SK-N-SH (cell line): ENCODE data around the gene UBR3. TPM values are rescaled to one million over a fixed set of nuclear protein-coding genes. Genes with fewer than 3 reads are reported as not detected.
"Not testable (repeated sequence)": the region's sequence is repeated elsewhere in the genome, so short reads cannot be mapped to it uniquely, and the experiment has no call there.

Experiments used
- CTCF ChIA-PET: fragments of 300-600, 350-600 bp; formaldehyde crosslinking; extraction: SDS; loops from one replicate; lab custom pipeline; 2021; lab: Yijun Ruan, JAX
- POLR2A ChIA-PET: fragments of 350-600 bp; sonication (Branson Sonifier 250); formaldehyde crosslinking; extraction: SDS; loops from one replicate; lab custom pipeline; 2020; ENCODE audit warnings: antibody characterized with exemption, inconsistent platforms; lab: Yijun Ruan, JAX
- DNase-seq: peaks from one replicate; pipeline ENCODE4 v3.0.0; 2012
- H2AFZ ChIP-seq: fragments of 200-600 bp; sonication (generic); 2 replicates; pipeline ENCODE4 v1.8.1; 2016; ENCODE audit warnings: antibody characterized with exemption, mild to moderate bottlenecking, low read depth
- H3F3A ChIP-seq: fragments of 200-600 bp; sonication (generic); replicated peaks from 2 replicates; pipeline ENCODE3; 2016; ENCODE audit warnings: antibody characterized with exemption, mild to moderate bottlenecking; ENCODE audit not compliant: insufficient read depth
- H3K27ac ChIP-seq, 2 experiments: fragments of 200-500 bp in 1 of 2; fragments of 200-600 bp in 1 of 2; sonication (Bioruptor generic) in 1 of 2; sonication (generic), shearing (Covaris generic) in 1 of 2; 2 replicates each; pipeline versions ENCODE4 v1.5.1 to v1.6.1; 2014 to 2016; ENCODE audit warnings: low read depth in 2 of 2, inconsistent platforms in 1 of 2, low read length in 1 of 2, mild to moderate bottlenecking in 1 of 2, mixed read lengths in 1 of 2
- H3K27me3 ChIP-seq: fragments of 200-600 bp; sonication (generic), shearing (Covaris generic); 2 replicates; pipeline ENCODE4 v1.6.1; 2016; ENCODE audit warnings: mixed run types; ENCODE audit not compliant: insufficient read depth
- H3K36me3 ChIP-seq, 2 experiments: fragments of 200-500 bp in 1 of 2; fragments of 200-600 bp in 1 of 2; sonication (Bioruptor generic) in 1 of 2; sonication (generic) in 1 of 2; replicated peaks in 1 of 2; 2 replicates each; pipeline versions ENCODE3 to v1.5.1; 2014 to 2016; ENCODE audit warnings: low read length in 1 of 2, mild to moderate bottlenecking in 1 of 2; ENCODE audit not compliant: insufficient read depth in 2 of 2, control insufficient read depth in 1 of 2
- H3K4me1 ChIP-seq, 2 experiments: fragments of 200-500 bp in 1 of 2; fragments of 200-600 bp in 1 of 2; sonication (Bioruptor generic) in 1 of 2; sonication (generic), shearing (Covaris generic) in 1 of 2; 2 replicates each; pipeline versions ENCODE4 v1.5.1 to v1.6.1; 2014 to 2016; ENCODE audit warnings: low read depth in 1 of 2, low read length in 1 of 2, mixed run types in 1 of 2; ENCODE audit not compliant: insufficient read depth in 2 of 2, control insufficient read depth in 1 of 2
- H3K4me2 ChIP-seq: fragments of 200-600 bp; sonication (generic), shearing (Covaris generic); 2 replicates; pipeline ENCODE4 v1.6.1; 2017; ENCODE audit warnings: mixed run types
- H3K4me3 ChIP-seq, 2 experiments: fragments of 200-500 bp in 1 of 2; fragments of 200-600 bp in 1 of 2; sonication (Bioruptor generic) in 1 of 2; sonication (generic), shearing (Covaris generic) in 1 of 2; 2 replicates each; pipeline versions ENCODE4 v1.5.1 to v1.8.1; 2014 to 2016; ENCODE audit warnings: low read depth in 2 of 2, inconsistent platforms in 1 of 2, low read length in 1 of 2, mild to moderate bottlenecking in 1 of 2, mixed read lengths in 1 of 2, moderate library complexity in 1 of 2
- H3K79me2 ChIP-seq: fragments of 200-600 bp; sonication (generic); 2 replicates; pipeline ENCODE4 v1.8.1; 2017; ENCODE audit warnings: mild to moderate bottlenecking; ENCODE audit not compliant: insufficient read depth
- H3K9ac ChIP-seq: fragments of 200-600 bp; sonication (generic); 2 replicates; pipeline ENCODE4 v1.6.1; 2017; ENCODE audit warnings: mixed run types
- H3K9me2 ChIP-seq: fragments of 200-600 bp; sonication (generic); 2 replicates; pipeline ENCODE4 v1.6.1; 2017; ENCODE audit warnings: mixed run types
- H3K9me3 ChIP-seq: fragments of 200-600 bp; sonication (generic); 2 replicates; pipeline ENCODE4 v1.6.1; 2017; ENCODE audit warnings: mixed run types, mild to moderate bottlenecking, moderate library complexity
- H4K20me1 ChIP-seq: fragments of 200-600 bp; sonication (generic); 2 replicates; pipeline ENCODE4 v1.6.1; 2017; ENCODE audit warnings: mild to moderate bottlenecking, mixed run types; ENCODE audit not compliant: insufficient read depth
- CHD2 ChIP-seq: fragments of 150-350 bp; IDR thresholded peaks from 2 replicates; pipeline ENCODE4 v1.6.1; 2018; ENCODE audit warnings: low read length; ENCODE audit not compliant: partially characterized antibody
- FOXM1 ChIP-seq: IDR thresholded peaks from 2 replicates; pipeline ENCODE4 v1.4.0; 2012; ENCODE audit warnings: low read depth, mild to moderate bottlenecking
- NFIC ChIP-seq: IDR thresholded peaks from 2 replicates; pipeline ENCODE4 v1.4.0; 2012; ENCODE audit warnings: borderline replicate concordance
- NRF1 ChIP-seq: IDR thresholded peaks from 2 replicates; pipeline ENCODE4 v1.6.1; 2012; ENCODE audit warnings: low read depth, mild to moderate bottlenecking, low read length
- POLR2AphosphoS5 ChIP-seq: IDR thresholded peaks from 2 replicates; pipeline ENCODE4 v1.6.1; 2012; ENCODE audit warnings: low read depth, low read length
- RCOR1 ChIP-seq: fragments of 150-350 bp; IDR thresholded peaks from 2 replicates; pipeline ENCODE4 v1.6.1; 2017; ENCODE audit warnings: antibody characterized with exemption, low read length
- RXRA ChIP-seq: IDR thresholded peaks from 2 replicates; pipeline ENCODE4 v1.4.0; 2012; ENCODE audit warnings: low read depth, mild to moderate bottlenecking, borderline replicate concordance
- SIN3A ChIP-seq: IDR thresholded peaks from 2 replicates; pipeline ENCODE4 v1.6.1; 2012; ENCODE audit warnings: low read depth, mild to moderate bottlenecking, low read length, moderate library complexity, borderline replicate concordance
- SMC3 ChIP-seq: IDR thresholded peaks from 2 replicates; pipeline ENCODE4 v1.6.1; 2012; ENCODE audit warnings: low read depth, low read length, improper control_type of control experiment
- TCF12 ChIP-seq: IDR thresholded peaks from 2 replicates; pipeline ENCODE4 v1.4.0; 2012
- TEAD4 ChIP-seq: IDR thresholded peaks from 2 replicates; pipeline ENCODE4 v1.4.0; 2012; ENCODE audit warnings: mild to moderate bottlenecking, borderline replicate concordance; ENCODE audit not compliant: insufficient read depth
- WGBS: methylation state at CpG from one replicate; pipeline ENCODE4 v1.1.6; 2017; ENCODE audit warnings: low lambda C conversion rate; 5-methylcytosine and 5-hydroxymethylcytosine counted together
- polyA plus RNA-seq, 3 experiments: library from polyadenylated mRNA; depleted of rRNA; stranded (reverse); fragments of >200 nt; gene quantifications; 2 replicates each; pipeline ENCODE4 v1.2.3, GENCODE V29; 2012
- TF ChIP-seq, protein P1 (sequence below): fragments of 150-350 bp; IDR thresholded peaks from 2 replicates; pipeline ENCODE4 v1.6.1; 2016; ENCODE audit warnings: mild to moderate bottlenecking, low read depth, low read length
- TF ChIP-seq, protein P2 (sequence below): IDR thresholded peaks from 2 replicates; pipeline ENCODE4; 2012
- TF ChIP-seq, protein P3 (sequence below): IDR thresholded peaks from 2 replicates; pipeline ENCODE4 v1.6.1; 2012; ENCODE audit warnings: mild to moderate bottlenecking, low read depth, low read length, moderate library complexity

UBR3 gene
- polyA plus RNA-seq, 1 of the 3 experiments (the other 2 are of a cell fraction): 5.2 TPM

DNA sequence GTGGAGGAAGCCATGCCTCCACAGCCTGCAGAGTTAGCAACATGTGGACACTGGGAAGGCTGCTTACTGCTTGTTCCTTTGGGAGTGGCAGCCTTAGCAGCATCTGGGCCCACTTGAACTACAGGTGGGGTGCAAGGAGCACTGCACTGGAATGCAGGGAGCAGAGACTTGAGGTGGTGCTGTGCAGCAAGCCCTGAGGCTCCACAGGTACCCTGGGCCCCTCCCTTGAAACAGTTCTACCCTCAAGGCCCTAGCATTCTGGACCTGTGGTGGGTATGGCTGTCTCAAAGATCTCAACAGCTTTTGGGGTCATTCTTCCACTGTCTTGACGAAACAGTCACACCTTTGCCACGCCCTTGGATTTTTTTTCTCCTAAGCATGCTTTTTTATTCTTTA is 13.5 kb downstream of the UBR3 start:
- H3K9ac ChIP-seq: no peak overlapping the region
- TF ChIP-seq, protein P1, sequence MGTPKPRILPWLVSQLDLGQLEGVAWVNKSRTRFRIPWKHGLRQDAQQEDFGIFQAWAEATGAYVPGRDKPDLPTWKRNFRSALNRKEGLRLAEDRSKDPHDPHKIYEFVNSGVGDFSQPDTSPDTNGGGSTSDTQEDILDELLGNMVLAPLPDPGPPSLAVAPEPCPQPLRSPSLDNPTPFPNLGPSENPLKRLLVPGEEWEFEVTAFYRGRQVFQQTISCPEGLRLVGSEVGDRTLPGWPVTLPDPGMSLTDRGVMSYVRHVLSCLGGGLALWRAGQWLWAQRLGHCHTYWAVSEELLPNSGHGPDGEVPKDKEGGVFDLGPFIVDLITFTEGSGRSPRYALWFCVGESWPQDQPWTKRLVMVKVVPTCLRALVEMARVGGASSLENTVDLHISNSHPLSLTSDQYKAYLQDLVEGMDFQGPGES: no peak
- no peak for TF ChIP-seq TCF12
- no peak for TF ChIP-seq RXRA
- TF ChIP-seq RCOR1: no peak
- TF ChIP-seq, protein P2, sequence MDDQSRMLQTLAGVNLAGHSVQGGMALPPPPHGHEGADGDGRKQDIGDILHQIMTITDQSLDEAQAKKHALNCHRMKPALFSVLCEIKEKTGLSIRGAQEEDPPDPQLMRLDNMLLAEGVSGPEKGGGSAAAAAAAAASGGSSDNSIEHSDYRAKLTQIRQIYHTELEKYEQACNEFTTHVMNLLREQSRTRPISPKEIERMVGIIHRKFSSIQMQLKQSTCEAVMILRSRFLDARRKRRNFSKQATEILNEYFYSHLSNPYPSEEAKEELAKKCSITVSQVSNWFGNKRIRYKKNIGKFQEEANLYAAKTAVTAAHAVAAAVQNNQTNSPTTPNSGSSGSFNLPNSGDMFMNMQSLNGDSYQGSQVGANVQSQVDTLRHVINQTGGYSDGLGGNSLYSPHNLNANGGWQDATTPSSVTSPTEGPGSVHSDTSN: no peak
- H3K4me1 ChIP-seq: no peaks in the 10 kb centered on the region; a peak in 1 of 4 replicates
- ChIA-PET POLR2A (no interaction called here), CTCF (no interaction called here)
- no peaks in the 10 kb centered on the region for H3K36me3 ChIP-seq
- 98% methylated on average over 2 of the region's 2 CpGs for WGBS
- H3F3A ChIP-seq: no peaks in the 10 kb centered on the region
- no peak overlapping the region for H2AFZ ChIP-seq
- peaks cover 16% of the 10 kb centered on the region for H4K20me1 ChIP-seq
- H3K79me2 ChIP-seq: peaks cover 68% of the 10 kb centered on the region
- H3K9me3 ChIP-seq: no peaks in the 10 kb centered on the region
- H3K9me2 ChIP-seq: no peaks in the 10 kb centered on the region
- H3K4me3 ChIP-seq: no peak overlapping the region
- no peak overlapping the region for H3K4me2 ChIP-seq
- no peak for DNase-seq
- no peak overlapping the region for H3K27ac ChIP-seq
- H3K27me3 ChIP-seq: no peaks in the 10 kb centered on the region

DNA sequence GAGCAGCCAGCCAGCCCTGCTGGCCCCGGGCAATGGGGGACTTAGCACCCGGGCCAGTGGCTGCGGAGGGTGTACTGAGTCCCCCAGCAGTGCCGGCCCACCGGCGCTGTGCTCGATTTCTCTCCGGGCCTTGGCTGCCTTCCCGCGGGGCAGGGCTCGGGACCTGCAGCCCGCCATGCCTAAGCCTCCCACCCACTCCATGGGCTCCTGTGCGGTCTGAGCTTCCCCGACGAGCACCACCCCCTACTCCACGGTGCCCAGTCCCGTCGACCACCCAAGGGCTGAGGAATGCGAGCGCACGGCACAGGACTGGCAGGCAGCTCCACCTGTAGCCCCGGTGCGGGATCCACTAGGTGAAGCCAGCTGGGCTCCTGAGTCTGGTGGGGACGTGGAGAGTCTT is 14.4 kb downstream of the UBR3 start:
- CTCF ChIA-PET, H3F3A ChIP-seq, DNase-seq, H3K9me2 ChIP-seq, H3K4me1 ChIP-seq, H3K27ac ChIP-seq, H3K27me3 ChIP-seq, POLR2A ChIA-PET, H3K36me3 ChIP-seq, H2AFZ ChIP-seq, H3K9me3 ChIP-seq, H3K4me2 ChIP-seq, H3K9ac ChIP-seq, H3K4me3 ChIP-seq: not testable (repeated sequence)
- 86% methylated on average over 6 of the region's 24 CpGs for WGBS
- Histone ChIP-seq H4K20me1 (peaks cover 19% of the 10 kb centered on the region), H3K79me2 (peaks cover 70% of the 10 kb centered on the region)

DNA sequence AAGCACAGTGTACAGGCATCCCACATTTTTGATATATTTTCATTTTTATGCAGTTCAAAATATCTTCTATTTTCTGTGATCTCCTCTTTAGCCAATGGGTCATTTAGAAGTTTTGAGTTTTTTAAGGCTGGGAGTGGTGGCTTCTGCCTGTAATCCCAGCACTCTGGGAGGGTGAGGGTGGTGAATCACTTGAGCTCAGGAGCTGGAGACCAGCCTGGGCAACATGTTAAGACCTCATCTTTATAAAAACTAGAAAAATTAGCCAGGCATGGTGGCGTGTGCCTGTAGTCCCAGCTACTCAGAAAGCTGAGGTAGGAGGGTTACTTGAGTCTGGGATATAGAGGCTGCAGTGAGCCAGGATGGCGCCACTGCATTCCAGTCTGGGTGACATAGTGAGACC is 17.8 kb downstream of the UBR3 start:
- H3K4me2 ChIP-seq: no peak overlapping the region
- TF ChIP-seq SIN3A: no peak
- TF ChIP-seq, protein P3, sequence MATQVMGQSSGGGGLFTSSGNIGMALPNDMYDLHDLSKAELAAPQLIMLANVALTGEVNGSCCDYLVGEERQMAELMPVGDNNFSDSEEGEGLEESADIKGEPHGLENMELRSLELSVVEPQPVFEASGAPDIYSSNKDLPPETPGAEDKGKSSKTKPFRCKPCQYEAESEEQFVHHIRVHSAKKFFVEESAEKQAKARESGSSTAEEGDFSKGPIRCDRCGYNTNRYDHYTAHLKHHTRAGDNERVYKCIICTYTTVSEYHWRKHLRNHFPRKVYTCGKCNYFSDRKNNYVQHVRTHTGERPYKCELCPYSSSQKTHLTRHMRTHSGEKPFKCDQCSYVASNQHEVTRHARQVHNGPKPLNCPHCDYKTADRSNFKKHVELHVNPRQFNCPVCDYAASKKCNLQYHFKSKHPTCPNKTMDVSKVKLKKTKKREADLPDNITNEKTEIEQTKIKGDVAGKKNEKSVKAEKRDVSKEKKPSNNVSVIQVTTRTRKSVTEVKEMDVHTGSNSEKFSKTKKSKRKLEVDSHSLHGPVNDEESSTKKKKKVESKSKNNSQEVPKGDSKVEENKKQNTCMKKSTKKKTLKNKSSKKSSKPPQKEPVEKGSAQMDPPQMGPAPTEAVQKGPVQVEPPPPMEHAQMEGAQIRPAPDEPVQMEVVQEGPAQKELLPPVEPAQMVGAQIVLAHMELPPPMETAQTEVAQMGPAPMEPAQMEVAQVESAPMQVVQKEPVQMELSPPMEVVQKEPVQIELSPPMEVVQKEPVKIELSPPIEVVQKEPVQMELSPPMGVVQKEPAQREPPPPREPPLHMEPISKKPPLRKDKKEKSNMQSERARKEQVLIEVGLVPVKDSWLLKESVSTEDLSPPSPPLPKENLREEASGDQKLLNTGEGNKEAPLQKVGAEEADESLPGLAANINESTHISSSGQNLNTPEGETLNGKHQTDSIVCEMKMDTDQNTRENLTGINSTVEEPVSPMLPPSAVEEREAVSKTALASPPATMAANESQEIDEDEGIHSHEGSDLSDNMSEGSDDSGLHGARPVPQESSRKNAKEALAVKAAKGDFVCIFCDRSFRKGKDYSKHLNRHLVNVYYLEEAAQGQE: no peak
- TF ChIP-seq POLR2AphosphoS5: no peak
- no peak for TF ChIP-seq RXRA
- TF ChIP-seq CHD2: no peak
- no peak for TF ChIP-seq TEAD4
- TF ChIP-seq TCF12: no peak
- TF ChIP-seq NFIC: no peak
- TF ChIP-seq SMC3: no peak
- TF ChIP-seq, protein P1: no peak
- TF ChIP-seq NRF1: no peak
- no peak for TF ChIP-seq FOXM1
- H3K27ac ChIP-seq: no peak overlapping the region
- H3K9ac ChIP-seq: no peak overlapping the region
- no peak overlapping the region for H2AFZ ChIP-seq
- ChIA-PET POLR2A (no interaction called here), CTCF (no interaction called here)
- H3F3A ChIP-seq: no peaks in the 10 kb centered on the region
- no peaks in the 10 kb centered on the region for H3K27me3 ChIP-seq
- WGBS: 100% methylated on average over 2 of the region's 2 CpGs
- H4K20me1 ChIP-seq: peaks cover 14% of the 10 kb centered on the region; the same call in 1 of the 2 replicates
- H3K4me3 ChIP-seq: no peak overlapping the region
- H3K36me3 ChIP-seq: peaks cover 0 to 3% of the 10 kb centered on the region in 2 experiments
- H3K4me1 ChIP-seq: no peaks in the 10 kb centered on the region; a peak in 1 of 4 replicates
- no peaks in the 10 kb centered on the region for H3K9me2 ChIP-seq
- no peak for DNase-seq
- peaks cover 64% of the 10 kb centered on the region for H3K79me2 ChIP-seq
- H3K9me3 ChIP-seq: no peaks in the 10 kb centered on the region
